Measurements from ENCODE around the gene SPATS2L.

DNA sequence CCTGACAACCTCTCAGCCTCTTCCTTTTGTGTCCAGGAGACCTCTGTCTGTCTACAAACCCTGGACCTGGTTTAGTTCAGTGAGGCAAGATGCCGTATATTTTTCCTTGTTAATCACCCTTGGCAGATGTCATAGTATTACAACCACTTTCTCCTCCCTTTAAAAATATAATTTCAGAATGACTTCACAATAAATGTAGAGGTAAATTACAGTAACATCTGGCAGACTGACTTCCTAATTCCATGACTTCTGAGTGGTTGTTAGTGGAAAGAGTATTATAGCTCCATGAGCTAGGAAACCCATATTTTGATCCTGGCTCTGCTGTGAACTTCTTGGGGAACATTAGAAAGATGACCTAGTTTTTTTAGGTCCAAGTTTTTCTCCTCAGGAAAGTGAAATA lies 39.5 kb downstream of the SPATS2L start:
- TF ChIP-seq, protein P1, sequence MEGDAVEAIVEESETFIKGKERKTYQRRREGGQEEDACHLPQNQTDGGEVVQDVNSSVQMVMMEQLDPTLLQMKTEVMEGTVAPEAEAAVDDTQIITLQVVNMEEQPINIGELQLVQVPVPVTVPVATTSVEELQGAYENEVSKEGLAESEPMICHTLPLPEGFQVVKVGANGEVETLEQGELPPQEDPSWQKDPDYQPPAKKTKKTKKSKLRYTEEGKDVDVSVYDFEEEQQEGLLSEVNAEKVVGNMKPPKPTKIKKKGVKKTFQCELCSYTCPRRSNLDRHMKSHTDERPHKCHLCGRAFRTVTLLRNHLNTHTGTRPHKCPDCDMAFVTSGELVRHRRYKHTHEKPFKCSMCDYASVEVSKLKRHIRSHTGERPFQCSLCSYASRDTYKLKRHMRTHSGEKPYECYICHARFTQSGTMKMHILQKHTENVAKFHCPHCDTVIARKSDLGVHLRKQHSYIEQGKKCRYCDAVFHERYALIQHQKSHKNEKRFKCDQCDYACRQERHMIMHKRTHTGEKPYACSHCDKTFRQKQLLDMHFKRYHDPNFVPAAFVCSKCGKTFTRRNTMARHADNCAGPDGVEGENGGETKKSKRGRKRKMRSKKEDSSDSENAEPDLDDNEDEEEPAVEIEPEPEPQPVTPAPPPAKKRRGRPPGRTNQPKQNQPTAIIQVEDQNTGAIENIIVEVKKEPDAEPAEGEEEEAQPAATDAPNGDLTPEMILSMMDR (IDR thresholded peaks at IDR 0.05) = no peak
- TF ChIP-seq POLR2A (IDR thresholded peaks at IDR 0.05; ENCODE audit: low read depth) = no peak
- no peak for TF ChIP-seq POLR2AphosphoS5 (IDR thresholded peaks at IDR 0.05)
- TF ChIP-seq EP300 (IDR thresholded peaks at IDR 0.05) = no peak

Measured in esophagus muscularis mucosa (tissue), 4 donors.